WI38 (cell line): ENCODE data around the gene UVSSA.
"Not testable (repeated sequence)": the region's sequence is repeated elsewhere in the genome, so short reads cannot be mapped to it uniquely, and the experiment has no call there.

ENCODE experiments used
- H3K4me3 ChIP-seq: 2 replicates; pipeline ENCODE4 v1.5.1; 2011; ENCODE audit warnings: low read depth, mild to moderate bottlenecking, control low read depth, low read length
- CTCF ChIP-seq: IDR thresholded peaks from 2 replicates; pipeline ENCODE4 v1.5.1; 2012; ENCODE audit warnings: low read depth, mild to moderate bottlenecking, control low read depth, low read length

Gene UVSSA

DNA sequence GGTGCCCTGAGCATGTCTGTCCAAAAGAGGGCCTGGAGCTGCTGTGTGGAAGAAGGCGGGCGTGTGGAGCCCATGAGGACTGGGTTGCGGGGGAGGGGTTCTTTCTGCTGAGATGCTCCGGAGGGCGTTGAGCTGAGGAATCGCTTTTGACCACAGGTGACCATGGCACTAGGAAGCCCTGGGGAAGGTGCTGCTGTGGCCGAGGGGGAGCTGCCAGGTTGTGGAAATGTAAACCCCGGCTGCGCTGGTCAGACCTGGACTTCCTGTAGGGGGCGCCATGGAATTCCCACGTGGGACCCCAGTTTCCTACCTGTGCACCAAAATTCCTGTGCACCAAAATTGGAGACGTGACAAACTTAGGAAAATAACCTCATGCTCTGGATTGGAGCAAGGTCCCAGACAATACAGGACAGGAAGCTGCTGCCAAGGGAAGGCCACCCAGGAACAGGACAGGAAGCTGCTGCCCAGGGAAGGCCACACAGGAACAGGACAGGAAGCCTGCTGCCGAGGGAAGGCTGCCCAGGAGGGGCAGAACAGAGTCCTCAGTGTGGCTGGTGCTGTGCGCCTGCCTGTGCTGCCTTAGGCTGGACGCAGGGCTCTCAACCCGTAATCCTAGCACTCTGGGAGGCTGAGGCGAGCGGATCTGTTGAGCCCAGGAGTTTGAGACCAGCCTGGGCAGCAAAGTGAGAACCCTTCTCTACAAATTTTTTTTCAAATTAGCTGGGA lies 28.4 kb upstream of the UVSSA start:
- peak; percentile 25 for TF ChIP-seq CTCF
- H3K4me3 ChIP-seq = no peak overlapping the region

DNA sequence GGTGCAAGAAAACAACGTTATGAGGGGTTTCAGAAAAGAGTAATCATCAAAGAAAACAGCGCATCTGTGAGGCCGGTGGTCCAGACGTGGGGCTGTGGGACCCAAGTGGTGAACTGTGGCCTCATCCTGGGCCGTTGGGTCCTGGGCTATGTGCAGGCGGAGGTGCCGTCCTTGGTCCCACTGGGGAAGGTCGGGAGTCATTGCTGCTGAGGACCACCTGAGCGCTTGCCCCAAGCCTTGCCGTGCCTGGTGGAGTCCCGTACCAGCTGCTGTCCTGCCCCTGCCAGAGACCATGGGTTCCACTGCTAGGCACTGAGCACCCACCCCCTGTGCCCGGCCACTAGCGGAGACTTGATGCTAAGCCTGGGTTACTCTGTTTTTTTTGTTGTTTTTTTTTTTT lies 25.5 kb upstream of the UVSSA start:
- TF ChIP-seq CTCF = no peak
- no peak overlapping the region for H3K4me3 ChIP-seq

DNA sequence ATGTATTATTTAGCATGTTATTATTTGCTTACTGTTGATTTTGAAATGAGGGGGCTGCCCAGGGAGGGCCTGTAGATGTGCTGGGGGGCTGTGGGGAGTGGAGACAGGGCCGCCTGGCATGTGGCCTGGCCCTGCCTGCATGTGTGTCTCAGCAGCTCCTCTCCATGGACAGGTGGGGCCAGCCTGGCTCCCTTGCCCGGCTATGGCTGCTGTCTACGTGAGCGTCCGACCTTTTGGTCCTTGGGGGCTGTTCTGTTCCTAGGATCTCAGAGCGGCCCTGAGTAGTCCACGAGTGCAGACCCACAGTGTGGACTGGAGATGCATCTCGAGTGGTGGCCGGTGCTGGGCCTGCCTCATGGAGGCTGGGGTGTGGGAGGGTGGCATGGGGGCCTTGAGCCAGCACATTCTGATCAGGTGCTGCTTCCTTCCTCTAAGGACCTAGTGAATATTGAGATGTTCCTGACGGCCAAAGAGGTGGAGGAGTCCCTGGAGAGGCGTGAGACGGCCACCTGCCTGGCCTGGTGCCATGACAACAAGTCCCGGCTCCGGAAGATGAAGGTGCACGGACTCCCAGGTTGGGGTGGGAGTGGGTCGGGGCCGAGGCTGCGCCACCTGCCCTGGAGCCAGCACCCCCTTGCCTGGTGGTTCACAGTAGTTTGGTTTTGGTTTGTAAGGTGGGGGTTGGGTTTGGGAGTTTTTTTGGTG lies 24.9 kb upstream of the UVSSA start:
- H3K4me3 ChIP-seq = no peak overlapping the region

GRCh38 chr4:1323280-1323634 lies 23.8 kb upstream of the UVSSA start:
- TF ChIP-seq CTCF = no peak
- H3K4me3 ChIP-seq = no peak overlapping the region

More for the DNA sequence above, 24.9 kb upstream of the UVSSA start:
- TF ChIP-seq CTCF = no peak

DNA sequence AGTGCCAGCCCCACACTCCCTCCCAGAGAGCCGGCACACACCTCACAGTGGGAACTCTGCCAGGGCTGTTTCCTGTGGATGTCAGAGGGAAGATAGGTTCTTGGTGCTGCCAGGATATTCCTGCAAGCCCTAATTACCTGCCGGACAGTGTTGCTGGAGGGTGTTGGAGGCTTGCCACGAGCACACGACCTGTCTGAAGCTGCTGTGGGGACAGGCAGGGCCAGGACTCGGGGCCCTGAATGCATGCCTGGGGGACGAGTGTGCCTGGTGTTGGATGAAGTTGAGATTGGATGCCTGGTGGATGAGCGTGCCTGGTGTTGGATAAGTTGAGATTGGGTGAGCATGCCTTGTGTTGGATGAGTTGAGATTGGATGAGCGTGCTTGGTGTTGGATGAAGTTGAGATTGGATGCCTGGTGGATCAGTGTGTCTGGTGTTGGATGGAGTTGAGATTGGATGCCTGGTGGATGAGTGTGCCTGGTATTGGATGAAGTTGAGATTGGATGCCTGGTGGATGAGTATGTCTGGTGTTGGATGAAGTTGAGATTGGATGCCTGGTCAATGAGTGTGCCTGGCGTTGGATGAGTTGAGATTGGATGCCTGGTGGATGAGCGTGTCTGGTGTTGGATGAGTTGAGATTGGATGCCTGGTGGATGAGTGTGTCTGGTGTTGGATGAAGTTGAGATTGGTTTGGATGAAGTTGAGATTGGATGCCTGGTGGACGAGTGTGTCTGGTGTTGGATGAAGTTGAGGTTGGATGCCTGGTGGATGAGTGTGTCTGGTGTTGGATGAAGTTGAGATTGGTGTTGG lies 23.2 kb upstream of the UVSSA start:
- no peak overlapping the region for H3K4me3 ChIP-seq
- TF ChIP-seq CTCF = no peak

- not testable (repeated sequence) for H3K4me3 ChIP-seq
Observed at GRCh38 chr4:1324443-1325175, 22.4 kb upstream of the UVSSA start.

GRCh38 chr4:1325176-1325480 lies 21.9 kb upstream of the UVSSA start:
- no peak for TF ChIP-seq CTCF
- H3K4me3 ChIP-seq = no peak overlapping the region
